HG03060 (cell line): ENCODE results near the gene GALNS.
"Not testable (repeated sequence)": the region's sequence is repeated elsewhere in the genome, so short reads cannot be mapped to it uniquely, and the experiment has no call there.

Experiments used
- ATAC-seq: cut with Tn5 transposase; IDR thresholded peaks from one replicate; pipeline ENCODE4 v1.9.1; 2021; ENCODE audit warnings: low read depth, moderate number of reproducible peaks; ENCODE audit not compliant: unreplicated experiment

The GALNS gene, protein sequence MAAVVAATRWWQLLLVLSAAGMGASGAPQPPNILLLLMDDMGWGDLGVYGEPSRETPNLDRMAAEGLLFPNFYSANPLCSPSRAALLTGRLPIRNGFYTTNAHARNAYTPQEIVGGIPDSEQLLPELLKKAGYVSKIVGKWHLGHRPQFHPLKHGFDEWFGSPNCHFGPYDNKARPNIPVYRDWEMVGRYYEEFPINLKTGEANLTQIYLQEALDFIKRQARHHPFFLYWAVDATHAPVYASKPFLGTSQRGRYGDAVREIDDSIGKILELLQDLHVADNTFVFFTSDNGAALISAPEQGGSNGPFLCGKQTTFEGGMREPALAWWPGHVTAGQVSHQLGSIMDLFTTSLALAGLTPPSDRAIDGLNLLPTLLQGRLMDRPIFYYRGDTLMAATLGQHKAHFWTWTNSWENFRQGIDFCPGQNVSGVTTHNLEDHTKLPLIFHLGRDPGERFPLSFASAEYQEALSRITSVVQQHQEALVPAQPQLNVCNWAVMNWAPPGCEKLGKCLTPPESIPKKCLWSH

DNA sequence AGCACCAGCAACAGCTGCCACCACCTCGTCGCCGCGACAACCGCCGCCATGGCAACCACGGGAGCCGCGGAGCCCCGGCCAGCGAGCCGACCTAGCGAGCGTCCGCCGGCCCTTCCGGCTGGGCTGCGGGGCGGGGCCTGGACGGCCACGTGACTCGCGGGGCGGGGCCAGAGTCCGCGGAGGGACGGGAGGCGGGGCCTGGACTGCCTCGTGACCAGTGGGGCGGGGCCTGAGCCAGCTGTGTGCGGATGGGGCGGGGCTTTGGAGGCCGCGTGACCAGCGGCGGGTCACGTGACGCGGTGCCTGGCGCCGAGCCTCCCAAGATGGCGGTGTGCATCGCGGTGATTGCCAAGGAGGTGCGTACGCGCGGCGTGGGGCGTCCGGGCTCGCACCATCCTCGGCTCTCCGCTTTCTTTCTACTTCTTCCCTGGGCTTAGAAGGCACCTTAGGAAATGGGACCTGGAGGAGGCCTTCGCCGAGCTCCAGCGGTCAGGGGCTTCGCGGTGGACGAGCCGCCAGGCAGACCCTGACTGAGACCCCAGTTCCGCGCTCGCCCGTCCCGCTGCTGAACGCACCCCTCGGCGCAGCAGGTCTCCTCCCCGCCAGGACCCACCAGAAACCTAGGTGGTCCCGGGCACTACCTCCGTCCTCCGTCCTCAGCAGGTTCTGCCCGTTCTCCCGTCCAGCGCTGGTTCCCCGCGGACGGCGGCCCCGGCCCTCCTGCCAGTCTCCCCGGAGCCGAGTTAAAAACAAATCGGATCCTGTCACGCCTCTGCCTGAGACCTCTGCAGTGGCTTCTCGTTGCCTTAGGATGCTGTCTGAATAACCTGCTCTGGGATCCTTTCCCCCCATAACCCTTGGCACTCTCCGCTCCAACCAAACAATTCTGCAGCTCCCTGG is at the start of gene GALNS, which contains the start of gene TRAPPC2L:
TSS of gene GALNS (minus strand) at position 120 of the 900 bp plus-strand sequence. CDS start at position 50, 70 bp downstream.
TSS of gene TRAPPC2L (plus strand) at position 300 of the 900 bp plus-strand sequence. CDS start at position 324, 24 bp downstream.
- peak; percentile 52 for ATAC-seq

DNA sequence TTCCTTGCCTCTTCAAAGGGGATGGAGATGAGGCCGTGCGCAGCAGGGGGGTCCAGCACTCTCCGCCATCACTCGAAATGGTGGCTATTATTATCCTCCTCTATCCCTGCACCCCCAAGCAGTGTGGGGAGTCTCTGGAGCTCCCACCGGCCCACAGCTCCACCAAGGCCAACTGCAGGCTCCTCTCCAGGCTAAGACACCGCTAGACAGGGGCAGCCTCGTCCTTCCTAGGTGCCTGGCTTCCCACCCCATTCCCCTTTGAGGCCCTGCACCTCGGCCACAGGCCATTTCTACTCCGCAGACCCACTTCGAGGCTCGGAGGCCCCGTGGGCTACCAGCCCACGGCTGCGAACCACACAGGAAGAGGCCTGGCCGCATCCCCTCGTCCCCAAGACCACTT is 49.3 kb upstream of the GALNS start:
- ATAC-seq, result no peak

DNA sequence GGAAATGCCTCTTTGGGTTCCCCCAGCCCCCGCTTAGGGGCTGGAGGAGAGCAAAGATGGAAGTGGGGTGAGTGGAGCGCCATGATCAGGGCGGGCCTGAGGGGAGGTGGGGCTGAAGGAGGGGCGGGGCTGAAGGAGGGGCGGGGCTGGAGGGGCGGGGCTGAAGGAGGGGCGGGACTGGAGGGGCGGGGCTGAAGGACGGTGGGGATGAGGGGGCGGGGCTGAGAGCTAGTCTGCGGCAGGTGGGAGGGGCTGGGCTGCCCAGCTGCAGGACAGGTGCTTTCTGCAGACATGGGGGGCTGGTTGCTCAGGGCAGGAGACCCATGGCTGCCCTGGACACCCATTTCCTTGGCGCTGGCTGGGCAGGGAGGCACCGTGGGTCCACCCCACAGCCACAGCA is 48.8 kb upstream of the GALNS start:
- ATAC-seq, result no peak

DNA sequence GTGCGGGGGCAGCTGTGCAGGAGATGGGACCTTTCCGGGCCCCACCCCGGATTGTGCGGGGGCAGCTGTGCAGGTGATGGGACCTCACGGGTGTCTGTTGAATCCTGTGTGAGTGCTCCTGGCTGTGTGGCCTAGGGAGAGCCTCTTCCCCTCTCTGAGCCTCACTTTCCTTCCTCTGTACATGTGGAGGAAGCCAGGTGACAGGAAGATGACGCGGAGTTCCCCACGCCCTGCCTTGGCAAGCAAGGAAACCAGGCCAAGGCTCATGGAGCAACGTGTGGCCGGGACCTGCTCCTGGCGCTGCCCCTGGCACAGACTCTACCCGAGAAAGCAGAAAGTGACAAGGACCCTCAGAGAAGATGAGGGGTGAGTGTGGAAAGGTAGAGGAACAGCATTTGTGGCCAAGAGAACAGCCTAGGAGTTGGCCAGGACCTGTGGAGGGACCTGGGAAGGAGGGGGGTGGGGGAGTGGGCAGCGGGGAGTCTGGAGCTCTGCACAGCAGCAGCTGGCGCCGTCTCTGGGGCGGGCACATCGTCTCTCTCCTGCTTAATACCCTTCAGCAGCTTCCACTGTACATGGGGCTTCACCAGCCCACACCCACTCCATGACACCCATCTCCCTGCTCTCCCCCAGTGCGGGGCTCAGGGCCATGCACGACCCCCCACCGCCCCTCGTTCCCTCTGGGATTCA is 48.1 kb upstream of the GALNS start:
- ATAC-seq, result no peak

DNA sequence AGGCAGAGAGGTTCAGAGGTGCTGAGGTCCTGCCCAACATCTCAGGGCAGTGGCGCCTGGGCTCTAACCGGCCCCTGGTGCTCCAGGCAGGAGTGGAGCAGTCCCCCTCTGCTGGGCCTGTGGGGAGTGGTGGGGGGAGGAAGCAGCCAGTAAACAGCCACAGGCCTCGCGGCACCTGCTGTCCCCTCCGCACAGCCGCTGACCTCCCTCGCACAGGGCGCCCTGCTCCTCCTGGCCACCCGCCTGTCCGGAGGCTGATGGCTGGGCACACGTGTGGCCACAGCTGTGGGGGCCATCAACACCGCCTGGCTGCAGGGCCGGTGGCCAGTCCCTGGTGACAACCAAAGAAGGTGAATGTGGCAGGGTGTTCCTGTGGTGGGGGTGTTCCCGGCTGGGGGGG is 46.5 kb upstream of the GALNS start:
- no peak for ATAC-seq

DNA sequence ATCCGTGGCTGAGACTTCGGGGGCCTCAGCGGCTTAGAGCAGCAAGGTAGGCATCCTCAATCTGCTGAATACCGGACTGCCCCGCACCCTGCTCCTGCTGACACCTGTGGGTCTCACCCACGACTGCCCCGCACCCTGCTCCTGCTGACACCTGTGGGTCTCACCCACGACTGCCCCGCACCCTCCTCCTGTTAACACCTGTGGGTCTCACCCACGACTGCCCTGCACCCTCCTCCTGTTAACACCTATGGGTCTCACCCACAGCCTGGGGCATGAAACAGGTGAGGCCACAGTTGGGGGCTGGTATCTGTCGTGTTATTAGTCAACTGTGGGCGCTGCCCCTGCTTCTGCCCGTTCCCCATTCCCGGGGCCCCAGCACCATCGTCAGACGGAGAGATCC is 46.0 kb upstream of the GALNS start:
- ATAC-seq, result no peak

DNA sequence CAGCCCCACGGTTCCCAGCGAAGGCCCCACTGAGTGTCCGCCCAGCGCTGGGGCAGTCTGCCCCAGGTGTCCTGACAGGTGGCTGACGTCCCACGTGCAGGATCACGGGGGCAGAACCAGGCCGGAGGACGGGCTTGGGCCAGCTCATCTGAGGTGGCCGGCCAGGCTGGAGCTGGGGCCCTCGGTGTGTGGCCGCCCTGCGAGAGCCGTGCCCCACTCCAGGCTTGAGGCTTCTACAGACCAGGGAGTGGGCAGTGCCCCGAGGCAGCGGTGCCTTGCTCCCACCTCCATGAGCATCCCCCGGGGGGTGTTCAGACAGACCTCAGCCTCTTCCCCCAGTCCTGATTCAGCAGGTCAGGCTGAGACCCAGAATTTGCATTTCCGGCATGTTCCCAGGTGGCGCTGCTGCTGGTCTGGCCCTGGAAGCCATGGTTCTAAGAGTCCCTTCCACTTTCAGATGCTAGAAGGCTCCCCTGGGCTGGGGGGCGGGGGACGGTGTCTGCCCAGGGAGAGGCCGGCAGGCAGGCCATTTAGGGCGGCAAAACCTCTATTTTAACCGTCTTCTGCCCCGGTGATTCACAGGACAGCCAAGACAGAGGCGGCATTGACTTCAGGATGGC is 45.1 kb upstream of the GALNS start:
- ATAC-seq, result no peak

DNA sequence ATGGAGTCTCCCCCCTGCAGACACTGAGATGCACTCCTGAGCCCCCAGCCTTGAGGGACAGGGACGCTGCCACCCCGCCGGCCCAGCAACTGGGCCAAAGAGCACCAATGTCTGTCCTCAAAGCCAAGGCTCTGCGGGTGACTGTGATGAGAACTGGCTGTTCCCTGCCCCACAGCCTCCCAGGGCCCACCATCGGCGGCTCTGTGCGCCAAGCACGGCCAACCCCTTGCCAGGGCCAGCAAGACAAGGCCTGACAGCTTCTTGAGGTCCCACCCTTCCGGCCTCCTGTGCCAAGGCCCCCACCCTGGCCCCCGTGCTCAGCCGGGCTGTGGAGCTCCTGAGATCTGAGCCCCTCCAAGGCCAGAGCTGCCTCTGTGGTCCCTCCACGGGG is 43.9 kb upstream of the GALNS start:
- ATAC-seq, result no peak

DNA sequence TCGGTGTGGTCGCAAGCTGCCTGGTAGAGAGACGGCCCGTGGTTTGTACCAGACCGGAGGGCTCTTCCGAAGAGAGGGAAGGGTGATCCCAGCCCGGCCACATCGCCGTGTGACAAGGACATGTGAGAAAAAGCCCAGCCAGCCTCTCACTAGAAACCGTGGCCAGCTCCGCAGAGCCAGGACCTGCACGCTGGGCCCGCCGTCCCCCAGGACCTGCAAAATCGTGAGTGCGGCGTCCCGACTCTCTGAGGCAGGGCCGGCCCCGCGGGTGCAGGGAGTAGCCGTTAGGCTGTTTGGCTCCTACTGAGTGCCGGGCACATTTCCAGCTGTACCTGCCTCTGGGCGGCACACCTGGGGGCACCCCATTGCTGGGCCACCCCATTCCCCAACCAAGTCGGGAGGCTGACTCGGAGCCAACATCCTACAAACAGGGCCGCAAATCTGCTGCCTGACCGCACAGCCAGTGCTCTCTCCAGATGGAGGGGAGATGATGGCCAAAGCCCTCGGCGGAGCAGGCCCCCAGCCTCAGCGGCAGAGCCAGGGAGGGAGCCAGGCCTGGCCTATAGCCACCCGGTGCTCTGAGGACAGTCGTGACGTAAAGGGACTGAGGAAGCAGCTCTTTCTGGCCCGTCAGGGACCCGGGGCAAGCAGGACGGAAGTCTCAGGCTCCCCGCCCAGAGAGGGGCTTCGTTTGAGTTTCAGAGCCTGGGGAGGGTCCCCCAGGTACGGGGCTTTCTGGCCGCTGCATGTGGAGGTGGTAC is 43.3 kb upstream of the GALNS start:
- ATAC-seq, result no peak

DNA sequence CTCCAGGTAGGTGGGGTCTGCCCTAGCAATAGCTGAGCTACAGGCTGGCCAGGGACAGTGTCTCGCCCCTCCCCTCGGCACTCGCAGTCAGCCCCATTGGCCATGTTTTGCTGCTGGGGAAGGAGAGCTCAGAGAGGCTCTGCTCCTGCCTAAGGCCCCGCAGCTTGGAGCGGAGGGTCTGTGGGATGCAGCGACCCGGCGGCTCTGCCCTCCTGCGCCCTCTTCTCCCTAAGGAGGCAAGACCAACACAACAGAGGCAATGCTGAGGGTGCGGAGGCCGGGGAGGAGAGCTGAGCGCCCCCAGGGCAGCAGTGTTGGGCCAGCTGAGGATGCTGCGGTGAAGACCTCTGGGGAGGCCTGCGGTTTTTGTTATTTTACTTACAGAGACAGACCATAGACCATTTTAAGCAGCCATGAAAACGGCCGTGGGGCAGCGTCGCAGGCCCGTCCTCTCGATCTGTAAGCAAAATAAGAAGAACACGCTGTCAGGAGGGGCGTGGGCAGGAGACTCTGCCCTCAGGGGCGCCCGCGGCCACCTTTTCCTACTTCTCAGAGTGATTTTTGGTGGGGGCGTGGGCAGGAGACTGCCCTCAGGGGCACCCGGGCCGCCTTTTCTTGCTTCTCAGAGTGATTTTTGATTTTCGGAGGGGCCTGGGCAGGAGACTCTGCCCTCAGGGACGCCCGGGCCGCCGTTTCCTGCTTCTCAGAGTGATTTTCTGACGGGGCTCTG is 41.1 kb upstream of the GALNS start:
- ATAC-seq, result no peak

DNA sequence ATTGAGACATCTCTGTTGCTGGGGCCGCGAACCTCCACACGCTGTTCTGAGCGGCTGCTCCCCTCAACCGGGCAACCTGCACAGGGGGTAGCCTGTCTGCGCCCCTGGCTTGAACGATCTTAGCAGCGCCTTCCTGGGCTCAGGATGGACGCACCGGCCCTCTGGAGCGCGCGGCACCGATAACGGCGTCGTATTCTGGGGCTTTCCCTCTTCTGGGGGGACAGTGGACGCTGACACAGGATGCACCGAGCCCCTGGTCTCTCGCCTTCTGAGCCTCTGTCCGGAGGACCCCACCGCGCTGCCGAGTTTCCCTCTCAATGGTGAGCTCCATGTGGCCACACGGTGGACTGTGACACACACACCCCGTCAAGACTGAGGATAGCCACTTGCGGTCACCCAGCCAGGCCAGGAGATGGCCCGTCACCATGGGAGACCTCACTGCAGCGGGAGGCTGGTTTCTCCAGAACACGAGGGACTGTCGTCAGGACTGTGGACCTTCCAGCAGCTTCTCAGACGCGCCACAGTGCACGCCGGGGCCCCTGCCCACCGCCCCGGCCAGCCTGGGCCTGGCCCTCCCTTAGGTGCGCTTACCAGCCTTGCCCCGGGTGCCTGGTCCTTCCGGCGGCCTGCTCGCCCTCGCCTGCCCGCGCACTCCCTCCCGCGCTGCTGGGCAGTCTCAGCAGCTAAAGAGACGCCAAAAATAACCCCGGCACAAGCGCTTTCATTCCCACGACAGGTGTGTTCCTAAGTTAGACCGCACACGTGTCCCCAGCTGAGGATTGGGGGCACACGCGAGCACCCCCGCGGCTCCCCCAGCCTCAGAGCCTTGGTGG is 39.7 kb upstream of the GALNS start:
- ATAC-seq, result no peak

DNA sequence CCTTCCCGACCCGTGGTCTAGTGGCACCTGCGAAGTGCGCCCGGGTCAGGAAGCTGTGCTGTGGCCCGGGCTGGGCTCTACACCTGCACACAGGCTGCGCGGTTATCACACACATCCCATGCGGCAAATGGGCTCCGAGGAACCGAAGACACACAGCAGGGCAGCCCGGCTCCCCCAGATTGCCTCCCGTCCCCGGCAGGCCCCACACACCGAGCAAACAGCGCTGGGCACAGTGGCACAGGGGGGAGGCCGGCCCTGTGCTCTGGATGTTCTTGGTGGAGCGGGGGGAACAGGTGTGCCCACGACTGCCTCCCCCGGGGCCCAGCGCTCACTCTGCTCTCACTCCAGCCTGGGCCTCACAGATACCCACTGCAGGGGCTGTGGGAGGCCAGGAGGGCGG is 38.6 kb upstream of the GALNS start:
- no peak for ATAC-seq

DNA sequence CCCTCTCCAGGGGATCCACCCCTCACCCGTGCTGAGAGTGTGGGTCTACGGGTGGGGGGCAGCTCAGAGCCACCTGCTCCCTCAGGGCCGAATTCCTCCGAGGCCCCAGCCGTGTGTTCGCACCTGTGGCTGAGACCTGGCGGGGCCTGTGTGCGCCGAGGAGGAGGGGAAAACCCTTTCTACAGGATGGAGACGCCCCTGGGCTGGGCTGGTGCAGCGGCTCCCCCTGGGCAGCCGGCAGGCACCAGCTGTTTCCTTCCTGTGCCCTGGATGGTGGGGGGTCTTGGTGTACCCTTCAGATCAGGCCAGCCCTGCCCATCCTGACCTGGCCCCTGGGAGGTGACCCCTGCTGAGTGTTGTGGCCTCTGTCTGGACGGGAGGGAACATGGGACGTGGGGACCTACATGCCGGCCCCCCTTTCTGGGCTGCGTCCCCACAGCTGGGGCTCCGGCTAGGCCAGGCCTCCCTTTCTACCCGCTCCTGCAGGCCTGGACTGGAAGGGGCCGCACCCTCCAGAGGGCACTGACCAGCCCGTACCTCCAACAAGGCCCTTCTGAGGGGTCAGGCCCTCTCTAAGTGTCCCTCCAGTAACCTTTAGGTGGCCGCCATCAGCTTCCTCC is 38.0 kb upstream of the GALNS start:
- no peak for ATAC-seq

DNA sequence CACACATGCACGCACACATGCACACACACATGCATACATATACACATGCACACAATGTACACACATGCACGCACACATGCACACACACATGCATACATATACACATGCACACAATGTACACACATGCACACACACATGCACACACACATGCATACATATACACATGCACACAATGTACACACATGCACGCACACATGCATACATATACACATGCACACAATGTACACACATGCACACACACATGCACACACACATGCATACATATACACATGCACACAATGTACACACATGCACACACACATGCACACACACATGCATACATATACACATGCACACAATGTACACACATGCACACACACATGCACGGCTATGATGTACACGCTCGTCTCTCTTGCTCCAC is 37.5 kb upstream of the GALNS start:
- ATAC-seq, result not testable (repeated sequence)

DNA sequence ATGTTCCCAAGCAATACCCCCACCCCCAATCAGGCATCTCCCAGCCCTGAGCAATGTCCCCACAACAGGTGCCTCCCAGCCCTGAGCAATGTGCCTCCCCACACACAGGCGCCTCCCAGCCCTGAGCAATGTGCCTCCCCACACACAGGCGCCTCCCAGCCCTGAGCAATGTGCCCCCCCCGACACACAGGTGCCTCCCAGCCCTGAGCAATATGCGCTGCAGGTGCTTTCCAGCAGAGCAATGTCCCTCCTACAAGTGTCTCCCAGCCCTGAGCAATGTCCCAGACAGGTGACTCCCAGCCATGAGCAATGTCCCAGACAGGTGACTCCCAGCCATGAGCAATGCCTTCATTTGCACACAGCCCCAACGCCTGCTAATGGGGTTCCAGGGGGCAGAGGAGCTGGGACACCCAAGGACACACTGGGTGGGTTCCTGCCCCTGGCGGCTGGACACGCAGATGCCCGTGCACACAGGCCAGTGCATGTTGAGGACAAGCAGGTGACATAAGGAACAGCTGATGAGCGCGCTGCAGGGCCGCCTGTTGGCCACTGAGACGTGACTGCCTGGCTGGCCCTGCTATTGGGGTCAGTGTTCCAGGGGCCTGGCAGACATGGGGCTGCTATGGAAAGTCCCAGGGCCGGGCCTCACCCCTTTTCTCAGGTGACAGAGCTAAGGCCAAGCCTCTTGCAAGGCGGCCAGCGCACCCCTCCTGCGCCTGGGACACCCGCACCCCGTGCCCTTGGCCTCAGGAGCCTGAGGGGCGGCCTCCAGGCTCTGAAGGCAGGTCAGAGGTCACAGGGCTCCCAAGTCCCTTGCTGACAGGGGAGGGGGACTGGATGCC is 36.6 kb upstream of the GALNS start:
- ATAC-seq, result no peak

DNA sequence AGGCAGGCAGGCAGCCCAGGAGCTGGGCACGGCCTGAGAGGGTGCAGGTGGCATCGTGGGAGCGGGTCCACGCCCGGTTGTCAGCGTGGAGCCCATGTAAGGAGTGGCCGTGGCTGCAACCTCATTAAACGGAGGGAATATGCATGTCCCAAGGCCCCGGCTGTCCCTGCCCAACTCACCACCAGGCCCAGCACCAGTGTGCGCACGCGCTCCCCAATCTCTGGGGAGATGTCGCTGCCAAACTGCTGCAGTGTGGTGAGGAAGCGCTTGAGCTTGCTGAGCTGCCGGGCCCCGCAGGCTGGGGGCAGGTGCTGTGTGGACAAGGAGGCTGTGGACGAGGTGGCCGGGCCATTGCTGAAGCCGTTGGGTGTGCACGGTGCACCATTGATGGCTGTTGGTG is 35.3 kb upstream of the GALNS start:
- no peak for ATAC-seq

DNA sequence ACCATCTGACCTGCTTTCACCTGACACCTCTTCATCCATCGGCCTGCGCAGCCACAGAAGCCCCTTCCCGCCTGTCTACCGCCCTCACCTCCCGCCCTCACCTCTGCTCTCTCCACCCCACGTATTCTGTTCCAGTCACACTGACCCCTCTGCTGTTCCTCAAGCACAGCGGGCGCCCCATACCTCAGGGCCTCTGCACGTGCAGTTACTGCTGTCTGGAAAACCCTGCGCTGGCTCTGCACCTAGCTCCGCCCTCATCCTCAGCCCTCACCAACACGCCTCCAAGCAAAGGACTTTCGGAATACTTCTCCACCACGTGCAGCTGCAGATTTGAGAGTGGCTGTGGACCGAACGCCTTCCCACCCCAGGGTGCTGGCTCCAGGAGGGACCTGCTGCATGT is 34.3 kb upstream of the GALNS start:
- ATAC-seq, result no peak
